HepG2 (cell line): ENCODE data around the gene ADPRH.

Experiments
- CREB1 ChIP-seq, 2 experiments: fragments of 450-650 bp in 1 of 2; IDR thresholded peaks; 2 replicates each; pipeline ENCODE4 v1.6.1; 2016 to 2017; ENCODE audit warnings: control low read depth in 1 of 2, mild to moderate bottlenecking in 1 of 2, missing compliant biosample characterization in 1 of 2, missing genetic modification characterization in 1 of 2
- ISX ChIP-seq: sonication (generic); formaldehyde crosslinking; conservative IDR thresholded peaks from 2 replicates; pipeline ENCODE4 v1.5.0; 2020; ENCODE audit warnings: missing genetic modification reagents
- MAFK ChIP-seq, 2 experiments: IDR thresholded peaks in 1 of 2; conservative IDR thresholded peaks in 1 of 2; 2 replicates each; pipeline ENCODE4 v1.6.1; 2011; ENCODE audit warnings: improper control_type of control experiment in 2 of 2, low read length in 2 of 2
- TOE1 ChIP-seq: sonication (generic); formaldehyde crosslinking; IDR thresholded peaks from 2 replicates; pipeline ENCODE4 v1.4.0; 2020; ENCODE audit warnings: mild to moderate bottlenecking, missing genetic modification reagents
- ZNF33A ChIP-seq: sonication (generic); formaldehyde crosslinking; IDR thresholded peaks from 2 replicates; pipeline ENCODE4 v1.5.1; 2020; ENCODE audit warnings: missing genetic modification reagents, mild to moderate bottlenecking, moderate library complexity, borderline replicate concordance
- ZNF781 ChIP-seq: sonication (generic); formaldehyde crosslinking; IDR thresholded peaks from 2 replicates; pipeline ENCODE4 v1.5.1; 2020; ENCODE audit warnings: borderline replicate concordance, mild to moderate bottlenecking, missing genetic modification reagents; ENCODE audit errors: not compliant biosample characterization
- ZNF792 ChIP-seq: IDR thresholded peaks from 2 replicates; pipeline ENCODE4 v1.6.1; 2016
- TF ChIP-seq, protein P1 (sequence below): sonication (generic); formaldehyde crosslinking; IDR thresholded peaks from 2 replicates; pipeline ENCODE4 v1.4.0; 2020; ENCODE audit warnings: missing genetic modification reagents, borderline replicate concordance
- TF ChIP-seq, protein P2 (sequence below): sonication (generic); formaldehyde crosslinking; IDR thresholded peaks from 2 replicates; pipeline ENCODE4 v1.5.0; 2020; ENCODE audit warnings: missing genetic modification reagents, mild to moderate bottlenecking, borderline replicate concordance

- TF ChIP-seq CREB1 (IDR thresholded peaks at IDR 0.05) (no peak), CREB1 (CRISPR knock-in tag; IDR thresholded peaks at IDR 0.05) (no peak), MAFK (conservative IDR thresholded peaks at IDR 0.05 in 1 of 2, IDR thresholded peaks at IDR 0.05 in 1 of 2; ENCODE audit: low read length in 2 of 2) (no peak), ISX (no peak), ZNF792 (CRISPR knock-in tag) (no peak), ZNF33A (no peak), ZNF781 (CRISPR knock-in tag) (no peak), TOE1 (no peak)
- TF ChIP-seq, protein P1, sequence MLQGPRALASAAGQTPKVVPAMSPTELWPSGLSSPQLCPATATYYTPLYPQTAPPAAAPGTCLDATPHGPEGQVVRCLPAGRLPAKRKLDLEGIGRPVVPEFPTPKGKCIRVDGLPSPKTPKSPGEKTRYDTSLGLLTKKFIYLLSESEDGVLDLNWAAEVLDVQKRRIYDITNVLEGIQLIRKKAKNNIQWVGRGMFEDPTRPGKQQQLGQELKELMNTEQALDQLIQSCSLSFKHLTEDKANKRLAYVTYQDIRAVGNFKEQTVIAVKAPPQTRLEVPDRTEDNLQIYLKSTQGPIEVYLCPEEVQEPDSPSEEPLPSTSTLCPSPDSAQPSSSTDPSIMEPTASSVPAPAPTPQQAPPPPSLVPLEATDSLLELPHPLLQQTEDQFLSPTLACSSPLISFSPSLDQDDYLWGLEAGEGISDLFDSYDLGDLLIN (CRISPR knock-in tag): no peak
- TF ChIP-seq, protein P2, sequence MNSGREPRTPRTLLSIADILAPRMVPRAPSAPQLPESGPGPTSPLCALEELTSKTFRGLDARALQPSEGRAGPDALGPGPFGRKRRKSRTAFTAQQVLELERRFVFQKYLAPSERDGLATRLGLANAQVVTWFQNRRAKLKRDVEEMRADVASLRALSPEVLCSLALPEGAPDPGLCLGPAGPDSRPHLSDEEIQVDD (CRISPR knock-in tag): no peak
Observed at GRCh38 chr3:119635719-119636118, 56.4 kb downstream of the ADPRH start.
